Left kidney (tissue), 1 donor: ENCODE data around the gene NUP205. TPM values are rescaled to one million over a fixed set of nuclear protein-coding genes. Genes with fewer than 3 reads are reported as not detected.

ENCODE experiments used
- polyA plus RNA-seq: library from polyadenylated mRNA; unstranded; fragments of 120-200 nt; gene quantifications from one replicate; pipeline ENCODE4 v1.2.1, GENCODE V29; 2013; ENCODE audit not compliant: insufficient read length

NUP205 gene
- polyA plus RNA-seq, 1 donor, result 86.4 TPM

Other genes starting within 250 kb of the NUP205 start
- gene CNOT4, start 47.8 kb upstream of the NUP205 start, polyA plus RNA-seq, result 38.2 TPM
- 76.5 TPM for gene STMP1, start 104.6 kb downstream of the NUP205 start, polyA plus RNA-seq
- 6.2 TPM for gene SLC13A4, start 170.3 kb downstream of the NUP205 start, polyA plus RNA-seq
- gene FAM180A, start 190.9 kb downstream of the NUP205 start, polyA plus RNA-seq, result not detected